NCI-H187 treated with DMSO at 0.1 percent for 48 hours (cell line): ENCODE measurements around the gene ZFP62.
"Not testable (repeated sequence)": the region's sequence is repeated elsewhere in the genome, so short reads cannot be mapped to it uniquely, and the experiment has no call there.

Source experiments
- DNase-seq: peaks from one replicate; lab custom pipeline; 2025; lab: John Stamatoyannopoulos, UW

The ZFP62 gene

DNA sequence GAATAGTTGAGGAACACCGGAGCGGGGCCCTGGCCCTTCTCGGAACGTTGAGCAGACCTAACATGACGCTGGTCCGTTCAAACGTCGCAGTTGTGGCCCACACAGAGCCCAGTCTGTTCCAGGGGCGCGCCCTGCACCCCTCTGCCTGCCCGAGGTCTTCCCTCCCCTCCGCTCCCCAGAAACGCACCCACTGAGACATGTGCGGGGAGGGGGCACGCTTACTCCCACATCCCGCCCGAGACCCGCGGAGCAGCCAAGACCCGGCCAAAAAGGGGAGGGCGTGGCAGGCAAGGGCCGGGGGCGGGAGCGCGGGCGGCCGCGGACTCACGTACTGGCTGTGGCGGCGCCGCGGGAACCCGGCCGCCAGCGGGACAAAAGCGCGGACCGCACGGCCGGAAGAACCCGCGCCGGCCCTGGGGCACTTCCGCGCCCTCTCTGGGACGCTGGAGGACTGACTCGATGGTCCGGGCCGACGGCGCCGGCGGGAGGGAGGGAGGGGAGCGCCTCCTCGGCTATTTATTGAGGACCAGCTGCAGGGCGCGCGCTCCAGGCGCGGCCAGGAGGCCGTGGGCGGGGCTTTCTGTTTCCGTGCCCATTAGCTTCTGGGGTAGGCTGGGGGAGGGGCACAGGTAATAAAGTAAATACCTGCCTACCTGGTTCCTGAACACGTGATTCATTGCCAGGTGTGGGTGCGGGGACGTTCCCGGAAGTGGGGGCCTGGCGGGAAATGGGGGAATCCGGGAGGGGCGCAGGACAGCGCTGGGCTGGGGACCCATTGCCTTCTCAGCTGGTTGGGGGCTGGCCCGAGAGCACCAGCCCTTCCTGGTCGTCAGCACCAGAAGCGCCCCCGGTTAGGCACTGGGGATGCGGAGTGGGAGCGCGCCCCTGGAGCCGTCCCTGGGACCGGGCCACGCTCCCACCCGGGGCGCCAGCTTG, at the start of gene ZFP62:
TSS of gene ZFP62 (minus strand) at position 390 of the 936 bp plus-strand sequence. CDS start at position 333, 57 bp downstream.
- peak; percentile 63 for DNase-seq

DNA sequence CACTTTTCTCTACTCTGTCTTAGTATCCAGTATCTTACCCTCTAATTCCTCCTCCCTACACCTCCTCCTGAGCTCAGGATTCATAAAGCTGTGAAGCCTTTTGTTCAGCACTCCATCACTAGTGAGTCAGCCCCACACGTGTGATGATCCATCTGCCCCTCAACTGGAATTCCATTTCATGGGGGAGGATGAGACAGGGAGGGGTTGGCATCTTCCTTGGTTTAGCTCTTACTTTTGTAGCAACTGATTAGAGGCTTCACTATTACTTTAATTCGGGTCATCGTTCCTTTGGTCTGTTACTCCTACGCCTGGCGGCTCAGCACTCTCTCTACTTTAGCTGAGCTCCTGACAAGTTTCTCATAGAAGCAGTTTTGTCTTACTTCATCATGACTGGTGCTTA, 49.7 kb upstream of the ZFP62 start:
- no peak for DNase-seq

DNA sequence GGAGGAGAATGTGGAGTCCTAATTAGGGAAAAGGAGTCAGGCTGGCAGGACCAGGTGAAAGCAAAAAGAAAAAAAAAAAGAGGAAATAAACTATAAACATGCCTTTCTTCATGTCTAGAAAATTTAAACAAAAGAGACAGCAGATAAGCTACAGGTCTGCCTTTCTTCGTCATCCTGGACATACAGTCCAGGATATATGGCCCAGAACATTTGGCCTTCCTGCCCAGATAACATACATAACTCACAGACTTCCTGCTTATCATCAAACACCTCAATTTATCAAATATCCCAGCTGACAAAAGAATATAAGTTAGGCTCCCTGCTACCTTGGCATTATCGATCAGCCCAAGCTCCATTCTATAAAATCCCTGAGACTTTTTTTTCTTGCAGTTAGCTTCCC, 49.1 kb upstream of the ZFP62 start:
- no peak for DNase-seq

DNA sequence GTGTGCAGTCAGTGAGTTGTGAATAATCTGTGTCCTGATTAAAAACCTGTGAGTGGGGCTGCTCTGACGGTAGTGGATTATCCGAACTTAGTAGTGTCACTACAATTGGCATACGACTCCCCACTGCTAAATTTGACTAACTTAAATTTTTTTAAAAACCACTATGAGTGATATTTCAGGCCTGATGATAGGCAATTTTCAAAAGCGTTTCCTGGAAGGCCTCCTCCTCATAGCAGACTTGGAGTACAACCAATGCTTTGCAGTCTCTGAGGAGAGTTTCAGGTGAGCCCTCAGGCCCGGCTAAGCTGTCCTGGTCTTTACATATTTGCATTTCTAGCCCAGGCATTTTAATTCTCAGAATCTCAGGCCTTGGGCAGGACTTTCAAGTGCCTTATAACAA, 48.7 kb upstream of the ZFP62 start:
- no peak for DNase-seq

DNA sequence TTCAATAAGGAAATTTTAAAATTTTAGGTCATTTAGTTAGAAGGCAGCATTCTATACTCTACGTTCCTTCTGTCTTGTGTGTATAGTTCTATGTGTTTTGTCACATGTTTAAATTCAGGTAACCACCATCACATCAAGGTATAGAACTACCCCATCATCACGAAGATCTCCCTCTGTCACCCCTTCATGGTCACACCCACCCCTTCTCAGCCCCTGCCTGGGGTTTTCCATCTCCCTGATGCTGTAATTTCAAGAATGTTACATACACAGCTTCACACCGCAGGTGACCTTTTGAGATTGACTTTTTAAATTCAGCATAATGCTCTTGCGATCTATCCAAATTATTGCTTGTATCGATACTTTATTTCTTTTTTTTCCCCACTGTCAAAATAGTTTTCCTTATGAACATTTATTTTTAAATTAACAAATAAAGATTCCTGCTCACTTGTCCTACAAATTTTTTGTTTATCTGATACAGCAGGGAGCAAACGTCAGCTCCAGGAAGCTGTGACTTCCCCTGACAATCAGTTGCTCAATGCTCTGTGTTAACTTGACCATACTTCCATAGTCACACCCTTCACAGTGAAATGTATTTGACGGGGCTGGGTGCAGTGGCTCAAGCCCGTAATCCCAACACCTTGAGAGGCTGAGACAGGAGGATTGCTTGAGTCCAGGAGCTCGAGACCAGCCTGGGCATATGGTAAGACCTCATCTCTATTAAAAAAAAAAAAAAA, 48.1 kb upstream of the ZFP62 start:
- no peak for DNase-seq

DNA sequence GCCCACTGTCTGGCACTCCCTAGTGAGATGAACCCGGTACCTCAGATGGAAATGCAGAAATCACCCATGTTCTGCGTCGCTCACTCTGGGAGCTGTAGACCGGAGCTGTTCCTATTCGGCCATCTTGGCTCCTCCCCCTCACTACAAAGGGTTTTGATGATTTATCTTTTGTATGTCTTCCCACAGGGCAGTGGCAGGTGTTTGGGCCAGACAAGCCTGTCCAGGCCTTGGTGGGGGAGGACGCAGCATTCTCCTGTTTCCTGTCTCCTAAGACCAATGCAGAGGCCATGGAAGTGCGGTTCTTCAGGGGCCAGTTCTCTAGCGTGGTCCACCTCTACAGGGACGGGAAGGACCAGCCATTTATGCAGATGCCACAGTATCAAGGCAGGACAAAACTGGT, 47.3 kb upstream of the ZFP62 start:
- DNase-seq, result no peak

DNA sequence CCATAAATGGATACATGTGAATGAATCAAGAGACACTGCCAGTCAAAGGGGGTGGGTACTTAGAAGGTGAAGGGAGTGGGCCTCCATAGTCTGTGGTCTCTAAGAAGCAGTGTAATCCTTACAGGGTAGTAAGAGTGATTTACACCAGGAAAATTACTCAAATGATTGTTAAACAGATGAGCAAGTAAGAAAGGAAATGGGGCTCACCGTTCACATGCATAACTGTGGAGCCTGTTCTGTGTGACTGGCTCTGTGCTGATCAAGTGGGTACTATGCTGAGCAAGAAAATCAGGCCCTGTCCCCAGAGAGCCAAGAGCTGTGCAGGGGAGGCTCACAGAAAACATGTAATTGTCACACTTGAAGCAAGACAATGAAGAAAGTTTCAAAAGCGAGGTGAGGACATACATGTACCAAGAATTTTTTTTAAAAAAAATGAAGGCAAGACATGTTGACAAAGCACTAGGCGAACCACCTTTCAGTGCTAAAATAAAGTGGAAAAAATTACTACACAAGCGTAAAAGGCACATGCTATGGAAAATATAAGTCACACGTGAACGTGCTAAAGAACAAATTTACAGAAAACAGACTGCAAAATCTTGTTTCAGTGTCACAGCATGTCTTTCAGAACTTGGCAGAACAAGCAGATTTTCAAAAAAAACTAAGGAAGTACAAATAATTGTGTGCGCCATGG, 40.4 kb upstream of the ZFP62 start:
- no peak for DNase-seq

DNA sequence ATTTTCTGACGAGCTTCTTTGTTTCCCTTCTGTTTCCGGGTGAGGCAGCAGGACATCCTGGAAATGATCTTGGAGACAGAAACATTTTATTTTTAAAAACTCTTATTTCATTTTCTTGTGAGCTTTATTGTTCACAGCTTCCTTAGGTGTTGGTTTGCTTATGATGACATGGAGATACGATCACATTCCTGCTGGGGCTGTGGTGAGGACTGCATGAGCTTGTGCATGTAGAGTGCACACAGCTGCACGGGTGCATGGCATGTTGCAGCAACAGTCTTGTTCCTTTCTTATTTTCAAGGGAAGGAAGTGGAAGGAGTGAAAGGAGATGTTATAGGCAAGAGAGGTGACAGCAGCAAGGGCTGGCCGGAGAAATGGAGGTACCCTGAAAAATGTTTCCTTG, 39.1 kb upstream of the ZFP62 start:
- DNase-seq, result no peak

DNA sequence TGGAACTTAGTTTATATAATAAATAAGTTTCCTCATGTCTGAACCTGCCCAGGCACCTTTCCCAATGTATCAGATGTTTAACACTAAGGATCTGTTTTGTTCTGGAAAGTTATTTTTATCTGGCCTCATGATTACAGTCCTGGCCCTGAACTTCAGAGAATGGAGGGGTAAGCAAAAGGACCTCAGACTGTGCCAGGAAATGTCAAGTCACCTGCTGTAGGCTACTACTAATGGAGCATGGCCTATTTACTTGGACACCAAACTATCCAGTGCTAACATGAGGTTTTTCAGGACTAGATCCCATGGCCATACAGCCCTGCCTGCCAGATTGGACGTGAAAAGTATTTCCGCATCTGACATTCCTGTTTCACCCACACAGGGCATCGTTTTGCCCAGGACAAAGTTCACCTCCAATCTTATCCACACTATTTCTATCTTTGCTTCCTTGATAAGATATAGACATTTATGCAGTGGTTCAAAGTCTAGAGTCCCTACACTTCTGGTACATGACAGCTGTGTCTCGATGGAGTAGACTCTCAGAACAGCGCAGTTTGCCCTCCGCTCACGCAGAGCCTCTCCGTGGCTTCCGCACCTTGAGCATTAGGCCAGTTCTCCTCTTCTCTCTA, 37.7 kb upstream of the ZFP62 start, which contains the start of gene BTNL8:
TSS of gene BTNL8 (plus strand) at position 539 of the 626 bp plus-strand sequence. CDS start 152 bp downstream, outside the sequence.
- no peak for DNase-seq

DNA sequence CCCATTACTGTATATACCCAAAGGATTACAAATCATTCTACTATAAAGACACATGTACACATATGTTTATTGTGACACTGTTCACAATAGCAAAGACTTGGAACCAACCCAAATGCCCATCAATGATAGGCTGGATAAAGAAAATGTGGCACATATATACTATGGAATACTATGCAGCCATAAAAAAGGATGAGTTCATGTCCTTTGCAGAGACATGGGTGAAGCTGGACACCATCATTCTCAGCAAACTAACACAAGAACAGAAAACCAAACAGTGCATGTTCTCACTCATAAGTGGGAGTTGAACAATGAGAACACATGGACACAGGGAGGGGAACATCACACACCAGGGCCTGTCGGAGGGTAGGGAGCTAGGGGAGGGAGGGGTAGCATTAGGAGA, 34.3 kb upstream of the ZFP62 start:
- DNase-seq, result not testable (repeated sequence)

DNA sequence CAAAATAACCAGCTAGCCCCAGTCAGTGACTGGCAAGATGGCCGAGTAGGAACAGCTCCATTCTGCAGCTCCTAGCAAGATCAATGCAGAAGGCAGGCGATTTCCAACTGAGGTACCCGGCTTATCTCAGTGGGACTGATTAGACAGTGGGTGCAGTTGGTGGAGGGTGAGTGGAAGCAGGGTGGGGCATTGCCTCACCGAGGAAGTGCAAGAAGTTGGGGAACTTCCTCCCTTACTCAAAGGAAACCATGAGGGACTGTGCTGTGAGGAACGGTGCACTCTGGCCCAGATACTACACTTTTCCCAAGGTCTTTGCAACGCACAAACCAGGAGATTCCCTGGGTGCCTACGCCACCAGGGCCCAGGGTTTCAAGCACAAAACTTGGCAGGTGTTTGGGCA, 28.3 kb upstream of the ZFP62 start:
- no peak for DNase-seq

DNA sequence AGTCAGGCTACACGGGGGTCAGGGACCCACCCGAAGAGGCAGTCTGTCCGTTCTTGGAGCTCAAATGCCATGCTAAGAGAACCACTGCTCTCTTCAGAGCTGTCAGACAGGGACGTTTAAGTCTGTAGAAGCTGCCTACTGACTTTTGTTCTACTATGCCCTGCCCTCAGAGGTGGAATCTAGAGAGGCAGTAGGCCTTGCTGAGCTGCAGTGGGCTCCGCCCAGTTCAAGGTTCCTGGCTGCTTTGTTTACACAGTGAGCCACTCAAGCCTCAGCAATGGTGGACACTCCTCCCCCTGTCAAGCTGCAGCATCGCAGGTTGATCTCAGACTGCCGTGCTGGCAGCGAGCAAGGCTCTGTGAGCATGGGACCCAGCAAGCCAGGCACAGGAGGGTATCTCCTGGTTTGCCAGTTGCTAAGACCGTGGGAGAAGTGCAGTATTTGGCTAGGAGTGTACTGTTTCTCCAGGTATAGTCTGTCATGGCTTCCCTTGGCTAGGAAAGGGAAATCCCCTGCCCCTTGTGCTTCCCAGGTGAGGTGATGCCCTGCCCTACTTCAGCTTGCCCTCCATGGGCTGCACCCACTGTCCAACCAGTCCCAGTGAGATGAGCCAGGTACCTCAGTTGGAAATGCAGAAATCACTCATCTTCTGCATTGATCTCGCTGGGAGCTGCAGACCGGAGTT, 24.9 kb upstream of the ZFP62 start:
- DNase-seq, result not testable (repeated sequence)

DNA sequence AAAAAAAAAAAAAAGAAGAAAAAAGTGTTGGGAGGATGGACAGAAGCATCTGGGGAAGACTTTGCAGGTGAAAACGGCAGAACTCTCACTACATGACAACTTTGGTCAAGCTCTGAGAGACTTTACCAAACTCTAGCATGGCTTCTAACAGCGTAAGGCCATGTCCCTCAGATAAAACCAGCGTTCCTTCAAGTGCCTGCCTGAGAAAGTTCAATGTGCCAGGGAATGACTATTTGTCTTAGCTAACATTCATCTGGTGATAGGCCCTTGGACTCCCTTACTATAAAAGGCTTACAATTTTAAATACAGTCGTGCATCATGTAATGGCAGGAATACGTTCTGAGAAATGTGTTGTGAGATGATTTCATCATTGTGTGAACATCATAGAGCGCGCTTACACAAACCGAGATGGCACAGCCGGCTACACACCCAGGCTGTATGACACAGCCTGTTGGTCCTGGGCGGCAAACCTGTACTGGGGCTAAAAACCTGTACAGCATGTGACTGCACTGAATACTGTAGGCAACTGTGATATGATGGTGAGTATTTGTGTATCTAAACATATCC, 14.9 kb upstream of the ZFP62 start:
- DNase-seq, result no peak

DNA sequence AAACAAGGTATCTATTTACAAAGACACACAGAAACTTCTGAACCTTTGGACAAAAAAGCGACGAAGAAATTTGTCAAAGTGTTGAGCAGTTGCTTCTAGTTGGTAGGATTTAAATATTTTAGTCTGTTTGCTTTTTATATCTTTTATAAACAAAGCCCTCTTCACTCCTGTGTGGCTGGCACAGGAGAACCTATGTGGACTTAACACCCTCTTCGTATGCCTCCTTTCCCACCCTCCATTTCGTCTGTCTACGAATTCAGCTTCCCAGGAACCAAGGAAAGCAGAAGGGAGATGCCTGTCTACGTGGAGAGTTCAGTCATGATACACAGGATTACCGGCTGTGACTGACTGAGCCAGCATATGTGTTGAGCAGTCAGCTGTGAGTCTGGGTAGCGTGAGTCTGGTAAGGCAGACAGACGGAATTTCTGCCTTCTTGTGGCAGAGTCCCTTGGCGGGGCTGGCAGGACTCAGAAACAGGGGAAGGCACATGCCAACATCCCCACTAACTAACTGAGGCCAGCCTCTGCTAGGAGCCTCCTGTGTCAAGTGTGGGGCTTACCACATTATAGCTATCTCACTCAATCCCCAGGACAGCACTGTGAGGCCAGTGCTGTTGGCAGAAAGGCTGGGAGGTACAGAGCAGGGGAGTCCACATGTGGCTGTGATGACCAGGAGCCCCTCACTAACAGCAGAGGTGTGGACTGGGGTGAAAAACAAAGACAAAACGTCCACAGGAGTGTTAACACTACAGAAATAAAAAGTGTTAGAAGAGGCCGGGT, 13.9 kb upstream of the ZFP62 start:
- DNase-seq, result no peak

DNA sequence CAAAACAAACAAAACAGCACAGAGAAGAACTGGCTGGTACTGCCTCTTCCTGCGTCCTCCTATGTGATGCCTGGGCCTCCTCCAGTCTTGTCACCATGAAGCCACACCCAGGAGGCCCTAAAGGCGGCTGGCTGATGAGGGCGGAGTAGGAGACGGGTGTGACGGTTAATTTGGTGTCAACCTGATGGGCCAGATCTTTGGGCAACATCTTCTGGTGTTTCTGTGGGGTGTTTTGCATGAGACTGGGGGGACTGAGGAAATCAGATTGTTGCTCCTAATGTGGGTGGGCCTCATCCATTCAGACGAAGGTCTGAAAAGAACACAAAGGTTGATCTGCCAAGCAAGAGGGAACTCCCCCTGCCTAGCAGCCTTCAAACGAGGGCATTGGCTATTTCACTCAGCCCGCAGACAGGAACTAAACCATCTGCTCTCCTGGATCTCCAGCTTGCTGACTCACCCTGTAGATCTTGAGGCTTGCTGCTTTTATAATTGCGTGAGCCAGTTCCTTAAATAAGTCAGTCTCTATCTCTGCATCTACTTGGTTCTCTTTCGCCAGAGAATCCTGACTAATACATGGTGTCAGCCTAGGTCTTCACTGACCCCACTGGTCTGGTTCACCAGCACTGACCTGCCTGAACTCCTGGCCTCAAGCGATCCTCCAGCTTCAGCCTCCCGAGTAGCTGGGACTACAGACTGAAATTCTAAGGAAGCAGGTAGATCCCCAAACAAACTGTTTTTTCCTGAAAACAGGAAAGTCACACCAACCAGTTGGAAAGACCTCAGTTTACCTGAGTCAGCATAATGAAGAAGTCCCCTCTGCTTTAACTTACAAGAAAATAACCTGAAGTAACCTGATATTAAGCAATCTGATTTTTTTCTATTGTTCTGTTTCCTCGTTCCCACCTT, 12.8 kb upstream of the ZFP62 start:
- no peak for DNase-seq

DNA sequence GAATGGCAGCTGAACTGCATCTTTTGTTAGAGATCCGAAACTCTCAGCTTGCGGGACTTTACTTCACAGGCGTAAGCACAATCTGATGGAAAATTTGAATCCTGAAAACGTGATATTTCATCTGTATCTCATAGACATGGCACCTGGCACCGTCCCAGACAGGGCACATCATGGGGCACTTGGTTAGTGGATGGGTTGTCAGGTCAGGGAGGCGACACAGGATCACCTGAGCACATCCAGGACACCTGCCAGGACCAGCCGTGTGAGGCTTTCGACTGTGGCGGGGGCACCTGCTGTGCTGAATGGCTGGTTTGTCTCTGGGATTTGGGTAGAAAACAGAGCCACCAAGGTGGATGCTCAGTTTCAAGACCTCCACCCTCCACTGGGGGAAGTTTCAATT, 11.3 kb upstream of the ZFP62 start:
- DNase-seq, result no peak

DNA sequence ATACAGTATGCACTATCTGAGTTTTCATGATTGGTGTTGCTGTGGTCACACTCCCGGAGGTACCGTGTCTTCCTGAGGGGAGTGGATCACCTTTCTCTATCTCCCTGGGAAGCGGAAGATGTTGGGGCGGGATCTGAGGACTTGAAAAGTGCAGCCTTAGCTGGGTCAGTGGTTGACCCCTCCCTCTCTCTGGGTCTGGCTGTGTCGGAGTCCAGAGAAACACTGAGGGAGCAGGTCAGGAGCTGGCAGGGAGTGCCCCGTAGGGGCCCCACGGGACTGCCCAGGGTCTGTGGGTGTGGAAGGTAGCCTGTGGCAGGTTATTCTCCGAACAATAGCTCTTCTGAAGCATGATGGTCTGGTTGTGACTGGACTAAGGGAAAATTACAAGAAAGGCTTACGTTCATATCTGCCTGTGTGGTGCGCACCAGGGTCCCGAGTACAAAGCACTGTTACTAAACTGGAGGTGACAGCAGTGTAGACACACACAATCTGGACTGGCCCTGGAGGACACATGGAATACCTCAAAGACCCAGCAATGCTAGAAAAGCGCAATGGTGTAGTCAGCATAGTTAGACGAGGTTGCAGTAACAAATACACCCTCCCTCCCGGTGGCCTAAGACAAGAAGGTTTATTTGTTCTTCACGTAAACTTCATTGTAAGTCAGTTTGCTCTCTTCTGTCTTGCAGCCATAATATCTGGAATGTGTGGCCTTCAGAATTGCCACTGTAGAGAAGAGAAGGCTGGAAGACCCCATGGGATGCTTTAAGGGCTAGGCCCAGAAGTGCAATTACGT, 9.4 kb upstream of the ZFP62 start:
- DNase-seq, result no peak

DNA sequence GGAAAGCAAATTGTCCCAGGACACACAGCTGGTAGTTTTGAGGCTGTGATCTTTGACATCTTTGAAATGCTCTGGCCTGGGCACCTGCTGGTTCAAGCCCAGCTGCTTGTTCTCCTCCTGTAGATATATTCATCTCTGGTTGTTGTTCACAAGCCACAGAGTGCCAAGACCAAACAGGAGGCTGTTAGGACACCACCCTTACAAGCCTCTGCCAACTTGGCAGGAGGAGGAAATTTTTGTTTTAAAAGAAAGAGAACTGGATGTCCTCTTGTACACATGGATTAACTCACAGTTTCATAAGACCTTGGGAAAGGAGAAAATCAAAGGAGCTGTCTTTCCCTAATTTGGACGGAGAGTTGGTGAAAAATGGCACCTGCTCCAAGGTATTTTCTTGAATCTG, 8.5 kb upstream of the ZFP62 start:
- DNase-seq, result no peak
